Measurements from ENCODE around the gene HSP90AB1. TPM values are rescaled to one million over a fixed set of nuclear protein-coding genes. Genes with fewer than 3 reads are reported as not detected.
A peak's percentile ranks its signal among the peaks of the same experiment; 100 is the strongest.
"Not testable (repeated sequence)": the region's sequence is repeated elsewhere in the genome, so short reads cannot be mapped to it uniquely, and the experiment has no call there.

The HSP90AB1 gene
- total and polyA plus RNA-seq, 5 donors from 2014 or later = 264 to 426 (median 368) TPM

DNA sequence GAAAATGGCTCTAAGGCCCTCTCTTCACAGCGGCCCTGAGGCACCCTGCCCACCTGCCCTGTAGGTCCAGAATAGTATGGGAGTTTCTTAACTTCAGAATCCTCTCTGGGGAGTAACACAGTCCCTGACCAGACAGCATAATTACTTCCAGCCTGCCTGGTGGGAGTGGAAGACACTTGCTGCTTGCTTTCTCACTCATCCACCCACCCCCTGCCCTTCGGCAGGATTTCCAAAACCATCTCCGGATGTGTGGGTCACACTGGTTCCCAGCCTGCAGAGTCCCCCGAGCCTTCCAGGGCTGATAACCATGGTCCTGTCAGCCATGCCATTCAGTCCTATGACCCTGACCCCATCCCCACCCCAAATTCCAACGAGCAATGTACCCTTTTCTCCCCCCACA is 18.1 kb upstream of the HSP90AB1 start:
- Mint-ChIP-seq H3K4me1 (peaks cover 0 to 10% (median 3%) of the 10 kb centered on the region in 4 donors), H3K9me3 (no peaks in the 10 kb centered on the region), H3K27me3 (no peaks in the 10 kb centered on the region), H3K4me3 (no peak overlapping the region), H3K27ac (no peak overlapping the region), H3K36me3 (no peaks in the 10 kb centered on the region)
- Histone ChIP-seq H3K27ac (ENCODE audit: insufficient read depth, low read length, poor library complexity, severe bottlenecking) (no peak overlapping the region), H3K9me3 (ENCODE audit: control insufficient read depth in 2 of 2, low read length in 2 of 2) (no peaks in the 10 kb centered on the region), H3K4me1 (ENCODE audit: control insufficient read depth, insufficient read depth, low read length, poor library complexity, severe bottlenecking) (peaks cover 6% of the 10 kb centered on the region), H3K36me3 (ENCODE audit: control insufficient read depth, insufficient read depth, low read length) (no peaks in the 10 kb centered on the region), H3K27me3 (ENCODE audit: control insufficient read depth, insufficient read depth, low read length) (no peaks in the 10 kb centered on the region), H3K4me3 (ENCODE audit: low read depth, low read length) (no peak overlapping the region)
- DNase-seq (no peak), ATAC-seq (ENCODE audit: low read depth in 2 of 2) (no peak)

DNA sequence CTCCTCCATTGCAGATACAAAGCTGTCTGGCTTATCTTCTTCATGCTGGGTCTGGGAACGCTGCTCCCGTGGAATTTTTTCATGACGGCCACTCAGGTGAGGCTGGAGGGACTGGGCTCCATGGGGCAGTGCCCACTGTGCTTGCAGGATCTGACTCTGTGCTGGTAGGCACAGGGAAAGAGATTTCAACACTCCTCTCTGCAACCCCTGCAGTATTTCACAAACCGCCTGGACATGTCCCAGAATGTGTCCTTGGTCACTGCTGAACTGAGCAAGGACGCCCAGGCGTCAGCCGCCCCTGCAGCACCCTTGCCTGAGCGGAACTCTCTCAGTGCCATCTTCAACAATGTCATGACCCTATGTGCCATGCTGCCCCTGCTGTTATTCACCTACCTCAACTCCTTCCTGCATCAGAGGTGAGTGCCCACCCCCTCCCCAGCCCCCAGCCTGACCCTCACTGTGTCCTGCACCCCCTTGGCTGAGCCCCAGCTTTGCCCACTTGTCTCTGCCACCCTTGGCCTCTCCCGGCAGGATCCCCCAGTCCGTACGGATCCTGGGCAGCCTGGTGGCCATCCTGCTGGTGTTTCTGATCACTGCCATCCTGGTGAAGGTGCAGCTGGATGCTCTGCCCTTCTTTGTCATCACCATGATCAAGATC is 17.4 kb upstream of the HSP90AB1 start:
- ATAC-seq (ENCODE audit: low read depth in 2 of 2) (no peak), DNase-seq (no peak)
- H3K27me3 ChIP-seq (ENCODE audit: control insufficient read depth, insufficient read depth, low read length) = no peaks in the 10 kb centered on the region
- no peaks in the 10 kb centered on the region for H3K4me1 ChIP-seq (ENCODE audit: control insufficient read depth, insufficient read depth, low read length, poor library complexity, severe bottlenecking)
- no peak overlapping the region for H3K4me3 ChIP-seq (ENCODE audit: low read depth, low read length)
- H3K9me3 ChIP-seq (ENCODE audit: control insufficient read depth in 2 of 2, low read length in 2 of 2) = no peaks in the 10 kb centered on the region
- Mint-ChIP-seq H3K27me3 (no peaks in the 10 kb centered on the region), H3K9me3 (no peaks in the 10 kb centered on the region), H3K27ac (no peak overlapping the region), H3K4me3 (no peak overlapping the region), H3K4me1 (peaks cover 0 to 4% (median under 1%) of the 10 kb centered on the region in 4 donors), H3K36me3 (no peaks in the 10 kb centered on the region)
- H3K27ac ChIP-seq (ENCODE audit: insufficient read depth, low read length, poor library complexity, severe bottlenecking) = no peak overlapping the region
- no peaks in the 10 kb centered on the region for H3K36me3 ChIP-seq (ENCODE audit: control insufficient read depth, insufficient read depth, low read length)

DNA sequence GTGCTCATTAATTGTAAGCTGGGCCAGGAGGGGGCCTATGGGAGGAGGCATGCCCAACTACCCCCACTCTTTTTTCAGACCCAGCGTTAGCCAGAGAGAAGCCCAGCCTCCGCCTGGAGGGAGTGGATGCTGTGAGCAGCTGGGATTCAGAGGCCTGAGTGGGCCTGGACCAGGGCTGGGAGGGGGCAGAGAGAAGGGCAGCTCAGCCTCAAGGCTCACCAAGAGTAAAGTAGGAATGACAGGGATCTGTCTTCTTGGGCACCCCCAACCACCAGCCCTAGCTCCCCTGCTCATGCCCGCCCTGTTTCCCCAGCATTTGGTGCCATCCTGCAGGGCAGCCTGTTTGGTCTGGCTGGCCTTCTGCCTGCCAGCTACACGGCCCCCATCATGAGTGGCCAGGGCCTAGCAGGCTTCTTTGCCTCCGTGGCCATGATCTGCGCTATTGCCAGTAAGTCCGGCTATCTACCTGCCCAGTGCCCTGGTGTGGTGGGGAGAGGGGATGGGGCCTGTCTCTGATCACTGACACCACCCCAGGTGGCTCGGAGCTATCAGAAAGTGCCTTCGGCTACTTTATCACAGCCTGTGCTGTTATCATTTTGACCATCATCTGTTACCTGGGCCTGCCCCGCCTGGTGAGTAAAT is 16.7 kb upstream of the HSP90AB1 start:
- H3K4me3 Mint-ChIP-seq = no peak overlapping the region
- no peak for ATAC-seq (ENCODE audit: low read depth in 2 of 2)
- no peaks in the 10 kb centered on the region for H3K9me3 Mint-ChIP-seq
- no peaks in the 10 kb centered on the region for H3K36me3 ChIP-seq (ENCODE audit: control insufficient read depth, insufficient read depth, low read length)
- no peaks in the 10 kb centered on the region for H3K4me1 Mint-ChIP-seq
- H3K27ac ChIP-seq (ENCODE audit: insufficient read depth, low read length, poor library complexity, severe bottlenecking) = no peak overlapping the region
- H3K27me3 Mint-ChIP-seq = no peaks in the 10 kb centered on the region
- no peak for DNase-seq
- no peak overlapping the region for H3K4me3 ChIP-seq (ENCODE audit: low read depth, low read length)
- no peak overlapping the region for H3K27ac Mint-ChIP-seq
- no peaks in the 10 kb centered on the region for H3K27me3 ChIP-seq (ENCODE audit: control insufficient read depth, insufficient read depth, low read length)
- H3K4me1 ChIP-seq (ENCODE audit: control insufficient read depth, insufficient read depth, low read length, poor library complexity, severe bottlenecking) = no peaks in the 10 kb centered on the region
- H3K36me3 Mint-ChIP-seq = no peaks in the 10 kb centered on the region
- no peaks in the 10 kb centered on the region for H3K9me3 ChIP-seq (ENCODE audit: control insufficient read depth in 2 of 2, low read length in 2 of 2)

DNA sequence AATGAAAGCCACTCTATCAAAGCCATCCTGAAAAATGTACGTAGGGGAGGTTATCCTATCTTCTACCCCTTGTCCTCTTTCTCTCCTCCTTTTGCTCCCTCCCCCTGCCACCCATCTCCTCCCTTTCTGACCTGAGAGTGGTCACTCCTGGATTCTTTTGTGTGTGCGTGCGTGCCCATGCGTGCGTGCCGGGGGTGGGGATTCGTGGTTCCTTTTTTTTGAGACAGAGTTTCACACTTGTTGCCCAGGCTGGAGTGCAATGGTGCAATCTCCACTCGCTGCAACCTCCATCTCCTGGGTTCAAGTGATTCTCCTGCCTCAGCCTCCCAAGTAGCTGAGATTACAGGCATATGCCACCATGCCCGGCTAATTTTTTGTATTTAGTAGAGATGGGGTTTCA is 15.5 kb upstream of the HSP90AB1 start:
- not testable (repeated sequence) for H3K27ac ChIP-seq (ENCODE audit: insufficient read depth, low read length, poor library complexity, severe bottlenecking); ATAC-seq (ENCODE audit: low read depth in 2 of 2); H3K4me3 Mint-ChIP-seq; H3K27me3 Mint-ChIP-seq; H3K4me3 ChIP-seq (ENCODE audit: low read depth, low read length); H3K9me3 Mint-ChIP-seq; H3K4me1 Mint-ChIP-seq; H3K9me3 ChIP-seq (ENCODE audit: control insufficient read depth in 2 of 2, low read length in 2 of 2); H3K27me3 ChIP-seq (ENCODE audit: control insufficient read depth, insufficient read depth, low read length); H3K36me3 Mint-ChIP-seq; H3K27ac Mint-ChIP-seq; DNase-seq; H3K4me1 ChIP-seq (ENCODE audit: control insufficient read depth, insufficient read depth, low read length, poor library complexity, severe bottlenecking); H3K36me3 ChIP-seq (ENCODE audit: control insufficient read depth, insufficient read depth, low read length)

DNA sequence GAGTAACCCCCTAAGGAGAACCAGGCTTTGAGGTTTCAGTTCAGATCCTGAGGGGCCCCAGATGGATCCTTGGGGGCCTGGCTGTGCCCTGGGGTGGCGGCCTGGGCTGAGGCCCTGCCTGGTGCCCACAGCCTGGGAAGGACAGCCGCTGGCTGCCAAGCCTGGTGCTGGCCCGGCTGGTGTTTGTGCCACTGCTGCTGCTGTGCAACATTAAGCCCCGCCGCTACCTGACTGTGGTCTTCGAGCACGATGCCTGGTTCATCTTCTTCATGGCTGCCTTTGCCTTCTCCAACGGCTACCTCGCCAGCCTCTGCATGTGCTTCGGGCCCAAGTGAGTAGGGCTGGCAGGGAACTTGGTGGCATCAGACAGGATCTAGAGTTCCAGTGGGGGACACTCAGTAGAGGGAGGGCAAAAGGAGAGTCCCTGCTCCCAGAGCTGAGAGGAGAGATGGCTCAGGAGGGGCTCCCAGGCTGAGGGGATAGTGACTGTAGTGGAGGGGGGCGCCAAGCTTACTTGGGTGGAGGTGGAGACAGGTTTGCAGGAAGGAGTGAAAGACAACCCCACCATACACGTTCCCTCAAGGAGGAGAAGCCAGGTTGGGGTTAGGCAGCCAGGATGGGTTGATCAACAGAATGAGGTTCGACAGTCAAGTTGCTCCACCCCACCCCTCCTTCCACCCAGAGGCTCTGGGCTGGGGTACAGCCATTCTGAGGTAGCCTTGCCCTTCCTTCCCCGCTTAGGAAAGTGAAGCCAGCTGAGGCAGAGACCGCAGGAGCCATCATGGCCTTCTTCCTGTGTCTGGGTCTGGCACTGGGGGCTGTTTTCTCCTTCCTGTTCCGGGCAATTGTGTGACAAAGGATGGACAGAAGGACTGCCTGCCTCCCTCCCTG is 14.0 kb upstream of the HSP90AB1 start:
- Mint-ChIP-seq H3K27ac (peak overlapping the region in 1 of 3 donors; percentile 89), H3K4me1 (peaks cover 0 to 6% (median 4%) of the 10 kb centered on the region in 4 donors), H3K36me3 (no peaks in the 10 kb centered on the region), H3K4me3 (no peak overlapping the region), H3K27me3 (no peaks in the 10 kb centered on the region), H3K9me3 (no peaks in the 10 kb centered on the region)
- no peaks in the 10 kb centered on the region for H3K36me3 ChIP-seq (ENCODE audit: control insufficient read depth, insufficient read depth, low read length)
- ATAC-seq (ENCODE audit: low read depth in 2 of 2) (no peak), DNase-seq (no peak)
- H3K27me3 ChIP-seq (ENCODE audit: control insufficient read depth, insufficient read depth, low read length) = no peaks in the 10 kb centered on the region
- H3K27ac ChIP-seq (ENCODE audit: insufficient read depth, low read length, poor library complexity, severe bottlenecking) = no peak overlapping the region
- peaks cover 9% of the 10 kb centered on the region for H3K4me1 ChIP-seq (ENCODE audit: control insufficient read depth, insufficient read depth, low read length, poor library complexity, severe bottlenecking)
- H3K9me3 ChIP-seq (ENCODE audit: control insufficient read depth in 2 of 2, low read length in 2 of 2) = no peaks in the 10 kb centered on the region
- H3K4me3 ChIP-seq (ENCODE audit: low read depth, low read length) = no peak overlapping the region

DNA sequence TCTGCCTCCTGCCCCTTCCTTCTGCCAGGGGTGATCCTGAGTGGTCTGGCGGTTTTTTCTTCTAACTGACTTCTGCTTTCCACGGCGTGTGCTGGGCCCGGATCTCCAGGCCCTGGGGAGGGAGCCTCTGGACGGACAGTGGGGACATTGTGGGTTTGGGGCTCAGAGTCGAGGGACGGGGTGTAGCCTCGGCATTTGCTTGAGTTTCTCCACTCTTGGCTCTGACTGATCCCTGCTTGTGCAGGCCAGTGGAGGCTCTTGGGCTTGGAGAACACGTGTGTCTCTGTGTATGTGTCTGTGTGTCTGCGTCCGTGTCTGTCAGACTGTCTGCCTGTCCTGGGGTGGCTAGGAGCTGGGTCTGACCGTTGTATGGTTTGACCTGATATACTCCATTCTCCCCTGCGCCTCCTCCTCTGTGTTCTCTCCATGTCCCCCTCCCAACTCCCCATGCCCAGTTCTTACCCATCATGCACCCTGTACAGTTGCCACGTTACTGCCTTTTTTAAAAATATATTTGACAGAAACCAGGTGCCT is 13.3 kb upstream of the HSP90AB1 start:
- no peaks in the 10 kb centered on the region for H3K27me3 ChIP-seq (ENCODE audit: control insufficient read depth, insufficient read depth, low read length)
- H3K27ac Mint-ChIP-seq = peak overlapping the region in 1 of 3 donors; percentile 89
- DNase-seq = no peak
- no peaks in the 10 kb centered on the region for H3K36me3 Mint-ChIP-seq
- H3K9me3 ChIP-seq (ENCODE audit: control insufficient read depth in 2 of 2, low read length in 2 of 2) = no peaks in the 10 kb centered on the region
- peaks cover 0 to 10% (median 7%) of the 10 kb centered on the region in 4 donors for H3K4me1 Mint-ChIP-seq
- H3K4me3 ChIP-seq (ENCODE audit: low read depth, low read length) = no peak overlapping the region
- H3K9me3 Mint-ChIP-seq = no peaks in the 10 kb centered on the region
- H3K27me3 Mint-ChIP-seq = no peaks in the 10 kb centered on the region
- H3K36me3 ChIP-seq (ENCODE audit: control insufficient read depth, insufficient read depth, low read length) = no peaks in the 10 kb centered on the region
- H3K27ac ChIP-seq (ENCODE audit: insufficient read depth, low read length, poor library complexity, severe bottlenecking) = no peak overlapping the region
- ATAC-seq (ENCODE audit: low read depth in 2 of 2) = no peak
- H3K4me1 ChIP-seq (ENCODE audit: control insufficient read depth, insufficient read depth, low read length, poor library complexity, severe bottlenecking) = peaks cover 14% of the 10 kb centered on the region
- H3K4me3 Mint-ChIP-seq = no peak overlapping the region

DNA sequence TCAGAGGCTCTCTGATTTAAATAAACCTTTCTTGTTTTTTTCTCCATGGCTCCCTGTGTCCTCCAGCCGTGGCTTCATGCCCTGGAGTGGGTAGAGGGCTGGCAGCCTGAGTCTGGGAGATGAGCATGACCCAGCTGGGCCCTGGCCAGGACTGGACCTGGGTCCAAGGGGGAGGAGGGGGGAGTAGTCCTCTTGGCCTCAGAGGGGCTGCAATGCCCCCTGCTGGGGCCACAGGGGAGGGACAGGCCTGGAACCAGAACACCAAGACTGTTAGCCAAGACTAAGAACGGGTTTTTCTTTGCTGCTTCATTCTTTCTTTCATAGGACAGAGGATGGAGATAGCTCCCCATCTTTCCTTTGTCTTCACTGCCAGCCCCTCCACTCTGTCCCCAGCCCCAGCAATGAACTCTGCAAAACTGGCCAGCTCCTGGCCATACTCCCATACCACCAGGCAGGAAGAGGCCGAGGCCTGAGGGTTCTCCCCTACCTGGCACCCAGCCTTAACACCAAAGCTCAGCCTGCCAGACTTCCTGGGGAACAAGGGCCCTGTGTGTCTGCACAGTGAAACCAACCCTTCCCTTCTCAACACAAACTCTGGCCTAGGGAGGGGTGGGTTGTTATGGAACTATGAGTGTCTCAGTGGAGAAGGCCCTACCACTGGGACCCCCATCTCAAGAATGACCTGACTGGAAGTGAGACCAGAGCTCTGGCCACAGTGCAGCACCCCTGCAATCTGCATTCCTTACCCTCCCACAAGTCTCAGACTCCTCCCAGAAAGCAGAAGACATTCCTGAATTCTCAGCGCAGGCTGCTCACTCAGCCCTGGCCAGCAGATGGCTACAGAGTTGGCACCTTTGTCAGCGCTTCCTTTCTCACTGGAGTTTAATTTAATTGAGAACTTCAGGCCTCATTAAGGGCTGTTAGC is 12.5 kb upstream of the HSP90AB1 start:
- Mint-ChIP-seq H3K27ac (peak overlapping the region in 1 of 3 donors; percentile 22), H3K9me3 (no peaks in the 10 kb centered on the region), H3K4me3 (no peak overlapping the region), H3K4me1 (peaks cover 0 to 10% (median 7%) of the 10 kb centered on the region in 4 donors), H3K27me3 (no peaks in the 10 kb centered on the region), H3K36me3 (no peaks in the 10 kb centered on the region)
- Histone ChIP-seq H3K4me1 (ENCODE audit: control insufficient read depth, insufficient read depth, low read length, poor library complexity, severe bottlenecking) (peaks cover 14% of the 10 kb centered on the region), H3K4me3 (ENCODE audit: low read depth, low read length) (no peak overlapping the region), H3K27ac (ENCODE audit: insufficient read depth, low read length, poor library complexity, severe bottlenecking) (no peak overlapping the region), H3K9me3 (ENCODE audit: control insufficient read depth in 2 of 2, low read length in 2 of 2) (no peaks in the 10 kb centered on the region), H3K27me3 (ENCODE audit: control insufficient read depth, insufficient read depth, low read length) (no peaks in the 10 kb centered on the region), H3K36me3 (ENCODE audit: control insufficient read depth, insufficient read depth, low read length) (no peaks in the 10 kb centered on the region)
- DNase-seq (no peak), ATAC-seq (ENCODE audit: low read depth in 2 of 2) (no peak)

All from CD4-positive, CD25-positive, alpha-beta regulatory T cell (primary cell).